NT2/D1 (cell line): Measurements from ENCODE around the gene PIK3CD.

Experiments
- YY1 ChIP-seq: IDR thresholded peaks from 2 replicates; pipeline ENCODE4 v1.6.1; 2011; ENCODE audit not compliant: insufficient read length, insufficient read depth
- ZNF274 ChIP-seq: IDR thresholded peaks from 2 replicates; pipeline ENCODE4 v1.6.1; 2011; ENCODE audit warnings: mild to moderate bottlenecking, low read depth, low read length

DNA sequence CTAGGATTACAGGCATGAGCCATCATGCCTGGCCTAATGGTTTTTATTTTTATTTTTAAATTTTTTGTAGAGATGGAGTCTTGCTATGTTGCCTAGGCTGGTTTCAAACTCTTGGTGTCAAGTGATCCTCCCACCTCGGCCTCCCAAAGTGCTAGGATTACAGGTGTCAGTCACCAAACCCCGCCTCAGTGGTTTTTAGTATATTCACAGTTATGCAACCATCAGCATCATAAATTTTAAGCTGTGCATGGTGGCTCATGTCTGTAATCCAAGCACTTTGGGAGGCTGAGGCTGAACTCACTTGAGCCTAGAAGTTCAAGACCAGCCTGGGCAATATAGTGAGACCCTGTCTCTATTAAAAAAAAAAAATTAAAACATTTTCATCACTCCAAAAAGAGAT, 28.6 kb downstream of the PIK3CD start:
- TF ChIP-seq ZNF274 (no peak), YY1 (no peak)
